Heart left ventricle (tissue), 16 donors: ENCODE data around the gene SEZ6L2. TPM values are rescaled to one million over a fixed set of nuclear protein-coding genes. Genes with fewer than 3 reads are reported as not detected.

Experiments used
- ATAC-seq, 4 donors: fragments of 200-7000 bp; cut with Tn5 transposase; one replicate each; pipeline ENCODE4 v1.9.1; 2020 to 2022; ENCODE audit warnings: moderate library complexity in 4 of 4, mild to moderate bottlenecking in 3 of 4, moderate number of reproducible peaks in 1 of 4
- DNase-seq, 5 donors: peaks; one replicate each; pipeline ENCODE4 v3.0.0-alpha.2; 2020
- H3K27ac ChIP-seq, 12 donors: fragments of 200-600 bp; sonication (generic) in 4 of 12; one replicate each; pipeline versions ENCODE4 v1.5.0 to v1.8.0; 2016 to 2022; ENCODE audit warnings: mild to moderate bottlenecking in 2 of 12
- H3K27me3 ChIP-seq, 9 donors: fragments of 200-600 bp; sonication (generic) in 2 of 9; one replicate each; pipeline versions ENCODE4 v1.5.1 to v1.8.0; 2016 to 2022; ENCODE audit warnings: mild to moderate bottlenecking in 3 of 9
- H3K36me3 ChIP-seq, 9 donors: fragments of 200-600 bp; sonication (generic) in 2 of 9; one replicate each; pipeline versions ENCODE4 v1.5.0 to v1.8.0; 2018 to 2022; ENCODE audit warnings: mild to moderate bottlenecking in 2 of 9
- H3K4me1 ChIP-seq, 12 donors: fragments of 200-600 bp; sonication (generic) in 4 of 12; one replicate each; pipeline versions ENCODE4 v1.5.0 to v1.8.0; 2016 to 2022; ENCODE audit warnings: mild to moderate bottlenecking in 3 of 12
- H3K4me3 ChIP-seq, 12 donors: fragments of 200-600 bp; sonication (generic) in 4 of 12; one replicate each; pipeline versions ENCODE4 v1.5.0 to v1.8.0; 2017 to 2022; ENCODE audit warnings: mild to moderate bottlenecking in 9 of 12, moderate library complexity in 4 of 12
- H3K9me3 ChIP-seq, 12 donors: fragments of 200-600 bp; sonication (generic) in 4 of 12; one replicate each; pipeline versions ENCODE4 v1.5.0 to v1.8.0; 2016 to 2022; ENCODE audit warnings: mild to moderate bottlenecking in 1 of 12
- CTCF ChIP-seq, 12 donors: fragments of 200-600 bp; sonication (generic) in 4 of 12; IDR thresholded peaks; one replicate each; pipeline versions ENCODE4 v1.5.0 to v1.8.0; 2018 to 2022; ENCODE audit warnings: antibody characterized with exemption in 12 of 12, mild to moderate bottlenecking in 5 of 12
- POLR2A ChIP-seq, 2 donors: fragments of 450-650 bp; IDR thresholded peaks; one replicate each; pipeline ENCODE4 v1.6.1; 2017; ENCODE audit warnings: antibody characterized with exemption in 2 of 2, mild to moderate bottlenecking in 2 of 2, moderate library complexity in 2 of 2
- WGBS, 4 donors: extraction: QIAGEN DNeasy Blood & Tissue Kit in 2 of 4; methylation state at CpG; one replicate each; pipeline versions ENCODE4 v1.1.5 to v1.1.7; 2013 to 2018; 5-methylcytosine and 5-hydroxymethylcytosine counted together
- intact Hi-C, 10 donors: fragments of 100-400 bp; cut with DNase I; formaldehyde crosslinking; loops; one replicate each; pipeline versions ENCODE4 v1.11.1 to v1.14.2; 2022
- polyA plus RNA-seq, 2 donors: library from polyadenylated mRNA; stranded (reverse); fragments of 200-250 nt; gene quantifications; one replicate each; pipeline ENCODE4 v1.2.3, GENCODE V29; 2013
- total RNA-seq, 9 donors: library from RNA; depleted of rRNA in 2 of 9; stranded (reverse); fragments of >200 nt in 2 of 9; fragmentation: NEBNext Ultra II Directional in 3 of 9; extraction: Animal tissue kit (Norgen Biotek cat#: 25700) in 3 of 9; gene quantifications; one replicate each; pipeline versions ENCODE4 v1.1.0 to v1.2.4, GENCODE V29; 2016 to 2023
- donor health status: ischemic (EF 13 %, LVEDD 7.1; RV severe dilation, severe dysfunction).
- donor health status: healthy with polysubstance abuse.
- donor health status: DM: no; HTN: yes; CAD: no.
- donor health status: DM: no; HTN: no; CAD: no.
- donor health status: ischemic (EF 25% LVEDD 6.9; RV normal size, moderate dysfunction).
- donor health status: ischemic (EF 25% LVEDD 5.7; RV mildly dilated, moderate dysfunction).
- donor health status: healthy.
- donor health status: DM: yes; HTN: yes; CAD: no.
- donor health status: ischemic (EF 35%, LVEDD 5.7; RV mildly dilated, moderate dysfunction).
- donor health status: nonischemic (EF 11% LVEDD 7.7; RV severe dilation, severe dysfunction).
- donor health status: DM: yes; HTN: yes; CAD: no.
- donor health status: PGD.
- donor health status: ischemic (EF 29% LVEDD 5.4; RV normal size, mild dysfunction).
- donor health status: nonischemic (EF 23%, LVEDD 6.1; RV moderate dilation, normal function).

The SEZ6L2 gene
- total and polyA plus RNA-seq, 11 donors = 0.15 to 8.9 (median 1.1) TPM; not detected in 1

- TF ChIP-seq POLR2A (IDR thresholded peaks at IDR 0.05) = peak in 1 of 2 donors; percentile 93
- TF ChIP-seq CTCF (IDR thresholded peaks at IDR 0.05) = no peak
- DNase-seq (peak; percentile 85 to 95 (median 89)), ATAC-seq (peak; percentile 89 to 99 (median 99))
- H3K36me3 ChIP-seq = peaks cover 0 to 26% (median 21%) of the 10 kb centered on the region in 9 donors
- H3K4me3 ChIP-seq = peak within 1 kb of the TSS; percentile 72 to 100 (median 92)
- H3K27me3 ChIP-seq = no peaks in the 10 kb centered on the region
- intact Hi-C loops = loop anchor here in 7 of 10 donors (1.0 to 10.0 kb wide), 9 partner anchors 26 to 81 kb away; partner anchors contain the start of genes INO80E (in 3 of the 7), TMEM219 (in 3 of the 7), HIRIP3 (in 2 of the 7) and TAOK2 (in 2 of the 7)
- H3K4me1 ChIP-seq = peaks cover 4 to 27% (median 18%) of the 10 kb centered on the region in 12 donors
- H3K27ac ChIP-seq = peak within 1 kb of the TSS; percentile 72 to 96 (median 88)
- WGBS, 4 donors = 0 to 1% (median 0%) methylated on average over 69 to 89 of the region's 89 CpGs
- H3K9me3 ChIP-seq = no peaks in the 10 kb centered on the region
These were observed 26.7 kb upstream of the SEZ6L2 start, which contains the start of gene KCTD13 for GRCh38 chr16:29925781-29926710. Gene KCTD13 (minus strand): TSS chr16:29926226. CDS start chr16:29926033, 193 bp downstream.

GRCh38 chr16:29925105-29925756 lies 25.9 kb upstream of the SEZ6L2 start:
- Histone ChIP-seq H3K4me3 (peak overlapping the region; percentile 72 to 100 (median 92)), H3K4me1 (peaks cover 4 to 27% (median 18%) of the 10 kb centered on the region in 12 donors), H3K36me3 (peaks cover 0 to 34% (median 29%) of the 10 kb centered on the region in 9 donors), H3K27ac (peak overlapping the region in 6 of 12 donors; percentile 86 to 96 (median 90)), H3K27me3 (no peaks in the 10 kb centered on the region), H3K9me3 (no peaks in the 10 kb centered on the region)
- ATAC-seq = no peak
- TF ChIP-seq POLR2A (IDR thresholded peaks at IDR 0.05) (no peak), CTCF (IDR thresholded peaks at IDR 0.05) (no peak)
- intact Hi-C loops = loop anchor here in 6 of 10 donors (5.0 to 10.0 kb wide), 5 partner anchors 37 to 82 kb away; partner anchors contain the start of genes TMEM219 (in 3 of the 6), HIRIP3 (in 2 of the 6), INO80E (in 2 of the 6) and TAOK2 (in 1 of the 6)
- DNase-seq = no peak
- WGBS, 4 donors = 9 to 10% (median 10%) methylated on average over 9 of the region's 9 CpGs

- H3K27ac ChIP-seq = no peak overlapping the region
- H3K4me3 ChIP-seq = no peak overlapping the region
- no peak for DNase-seq
- TF ChIP-seq CTCF (IDR thresholded peaks at IDR 0.05) (no peak), POLR2A (IDR thresholded peaks at IDR 0.05) (no peak)
- ATAC-seq = no peak
- 95 to 97% (median 96%) methylated on average over 12 of the region's 12 CpGs for WGBS, 4 donors
- H3K27me3 ChIP-seq = no peaks in the 10 kb centered on the region
- peaks cover 0 to 56% (median 50%) of the 10 kb centered on the region in 9 donors for H3K36me3 ChIP-seq
- peaks cover 4 to 27% (median 18%) of the 10 kb centered on the region in 12 donors for H3K4me1 ChIP-seq
- H3K9me3 ChIP-seq = no peaks in the 10 kb centered on the region
- intact Hi-C loops = loop anchor here in 2 of 10 donors (10.0 kb wide), 1 partner anchor 82 kb away; no protein-coding TSS in a partner anchor
These were observed 23.7 kb upstream of the SEZ6L2 start for GRCh38 chr16:29922986-29923501.
